GM23338 (cell line): ENCODE measurements around the gene TM7SF3. TPM values are rescaled to one million over a fixed set of nuclear protein-coding genes. Genes with fewer than 3 reads are reported as not detected.

Experiments
- ATAC-seq: fragments of 200-7000 bp; cut with Tn5 transposase; 3 replicates; pipeline ENCODE4 v1.9.1; 2020
- DNase-seq: peaks from one replicate; pipeline ENCODE4 v3.0.0-alpha.2; 2015; ENCODE audit warnings: low spot score
- H2AFZ ChIP-seq: fragments of 200-600 bp; sonication (generic); 2 replicates; pipeline ENCODE4 v1.8.0; 2016; ENCODE audit warnings: antibody characterized with exemption, mild to moderate bottlenecking, moderate library complexity
- H3F3A ChIP-seq: fragments of 200-600 bp; sonication (generic); replicated peaks from 2 replicates; pipeline ENCODE4 v1.8.0; 2017; ENCODE audit warnings: antibody characterized with exemption, mixed run types, low read depth
- H3K27ac ChIP-seq: fragments of 200-600 bp; sonication (generic); 2 replicates; pipeline ENCODE4 v1.6.1; 2016; ENCODE audit warnings: low read depth
- H3K27me3 ChIP-seq: fragments of 200-600 bp; sonication (generic); 2 replicates; pipeline ENCODE4 v1.8.0; 2016; ENCODE audit warnings: mild to moderate bottlenecking, mixed run types, moderate library complexity; ENCODE audit not compliant: insufficient read depth
- H3K36me3 ChIP-seq: fragments of 200-600 bp; sonication (generic); 2 replicates; pipeline ENCODE4 v1.8.0; 2016; ENCODE audit warnings: mild to moderate bottlenecking; ENCODE audit not compliant: insufficient read depth
- H3K4me1 ChIP-seq: fragments of 200-600 bp; sonication (generic); 2 replicates; pipeline ENCODE4 v1.8.0; 2016; ENCODE audit warnings: mild to moderate bottlenecking, moderate library complexity; ENCODE audit not compliant: insufficient read depth
- H3K4me2 ChIP-seq: fragments of 200-600 bp; sonication (generic); 2 replicates; pipeline ENCODE4 v1.7.1; 2017; ENCODE audit warnings: mixed run types
- H3K4me3 ChIP-seq: fragments of 200-600 bp; sonication (generic); 2 replicates; pipeline ENCODE4 v1.6.1; 2016; ENCODE audit warnings: mixed run types
- H3K79me2 ChIP-seq: fragments of 200-600 bp; sonication (generic); replicated peaks from 2 replicates; pipeline ENCODE4 v1.8.0; 2017; ENCODE audit warnings: mild to moderate bottlenecking; ENCODE audit not compliant: insufficient read depth
- H3K9me2 ChIP-seq: fragments of 200-600 bp; sonication (generic); 2 replicates; pipeline ENCODE4 v1.8.0; 2017; ENCODE audit not compliant: insufficient read depth
- H4K20me1 ChIP-seq: fragments of 200-600 bp; sonication (generic); replicated peaks from 2 replicates; pipeline ENCODE4 v1.8.0; 2017; ENCODE audit warnings: mild to moderate bottlenecking; ENCODE audit not compliant: insufficient read depth
- H3K27ac Mint-ChIP-seq: 2 replicates; pipeline ENCODE4 v1.8.0; 2020; ENCODE audit warnings: inconsistent platforms, mild to moderate bottlenecking, moderate library complexity, mixed read lengths
- H3K27me3 Mint-ChIP-seq: 3 replicates; pipeline ENCODE4 v1.8.0; 2022; ENCODE audit warnings: low read depth, mild to moderate bottlenecking, moderate library complexity, mixed read lengths, inconsistent platforms; ENCODE audit not compliant: insufficient read depth, poor library complexity
- H3K36me3 Mint-ChIP-seq: 3 replicates; pipeline ENCODE4 v1.8.0; 2021; ENCODE audit warnings: low read depth, mild to moderate bottlenecking, inconsistent platforms, moderate library complexity, mixed read lengths
- H3K4me1 Mint-ChIP-seq: 3 replicates; pipeline ENCODE4 v1.8.0; 2020; ENCODE audit warnings: mild to moderate bottlenecking, inconsistent platforms, mixed read lengths
- H3K4me3 Mint-ChIP-seq: 3 replicates; pipeline ENCODE4 v1.8.0; 2021; ENCODE audit warnings: moderate library complexity, mild to moderate bottlenecking, inconsistent platforms, mixed read lengths
- H3K9me3 Mint-ChIP-seq: 3 replicates; pipeline ENCODE4 v1.8.0; 2020; ENCODE audit warnings: moderate library complexity, mild to moderate bottlenecking, inconsistent platforms, mixed read lengths
- CREB1 ChIP-seq: fragments of 250-450 bp; sonication (Bioruptor Pico); IDR thresholded peaks from 2 replicates; pipeline ENCODE4 v1.5.0; 2020; ENCODE audit warnings: low read depth, mild to moderate bottlenecking, moderate library complexity
- EZH2 ChIP-seq: fragments of 200-600 bp; sonication (generic); IDR thresholded peaks from one replicate; pipeline ENCODE4 v1.8.0; 2017; ENCODE audit warnings: antibody characterized with exemption, mild to moderate bottlenecking, low read depth; ENCODE audit not compliant: unreplicated experiment
- EZH2phosphoT487 ChIP-seq: fragments of 200-600 bp; sonication (generic); IDR thresholded peaks from one replicate; pipeline ENCODE4 v1.8.1; 2018; ENCODE audit warnings: antibody characterized with exemption; ENCODE audit not compliant: unreplicated experiment
- JUNB ChIP-seq: IDR thresholded peaks from one replicate; pipeline ENCODE4 v1.6.1; 2016; ENCODE audit warnings: antibody characterized with exemption; ENCODE audit not compliant: unreplicated experiment
- NANOG ChIP-seq: IDR thresholded peaks from 2 replicates; pipeline ENCODE4 v1.6.1; 2016; ENCODE audit warnings: antibody characterized with exemption, borderline replicate concordance
- POLR2AphosphoS5 ChIP-seq: IDR thresholded peaks from 2 replicates; pipeline ENCODE4 v1.6.1; 2016; ENCODE audit warnings: antibody characterized with exemption, low read depth
- STAT1 ChIP-seq: IDR thresholded peaks from one replicate; pipeline ENCODE4 v1.6.1; 2016; ENCODE audit warnings: antibody characterized with exemption; ENCODE audit not compliant: unreplicated experiment
- polyA plus RNA-seq: library from polyadenylated mRNA; unstranded; fragments of >200 nt; fragmentation: Nextera tagmentation; extraction: Ambion mirVana; gene quantifications from 2 replicates; pipeline ENCODE4 v1.2.1, GENCODE V29; 2016
- total RNA-seq: library from RNA; depleted of rRNA; stranded (reverse); fragments of >200 nt; shearing (Covaris generic); gene quantifications from 2 replicates; pipeline ENCODE4 v1.2.3, GENCODE V29; 2014
- TF ChIP-seq, protein P1 (sequence below), 2 experiments: fragments of 200-600 bp in 1 of 2; sonication (generic) in 1 of 2; conservative IDR thresholded peaks; 2 replicates each; pipeline versions ENCODE4 v1.5.1 to v1.6.1; 2016 to 2017; ENCODE audit warnings: antibody characterized with exemption in 2 of 2, low read depth in 2 of 2, mild to moderate bottlenecking in 2 of 2, moderate library complexity in 1 of 2
- TF ChIP-seq, protein P2 (sequence below): IDR thresholded peaks from 2 replicates; pipeline ENCODE4 v1.6.1; 2016; ENCODE audit warnings: antibody characterized with exemption
- TF ChIP-seq, protein P3 (sequence below): IDR thresholded peaks from one replicate; pipeline ENCODE4 v1.6.1; 2018; ENCODE audit warnings: antibody characterized with exemption; ENCODE audit not compliant: unreplicated experiment

TM7SF3 gene
- total and polyA plus RNA-seq, 2 experiments from 2014 or later: 30.3 to 121 TPM

DNA sequence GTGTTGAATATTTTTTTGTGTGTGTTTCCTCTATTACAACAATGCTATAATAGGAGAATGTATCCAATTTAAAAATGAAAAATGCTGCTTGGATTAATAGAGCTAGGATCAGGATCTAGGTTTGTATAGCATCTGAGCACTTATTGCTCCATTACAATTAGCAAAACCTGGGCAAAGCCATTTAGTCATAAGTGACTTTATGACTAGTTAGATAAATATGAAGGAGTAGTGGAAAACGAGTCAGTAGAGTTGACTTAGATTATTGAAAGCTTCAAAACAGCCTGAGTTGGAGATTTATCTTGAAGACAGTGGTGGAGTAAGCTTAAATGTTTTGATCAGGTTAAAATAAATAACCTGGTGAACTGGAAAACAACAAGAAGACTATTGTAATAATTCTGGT lies 10.9 kb upstream of the TM7SF3 start:
- H3K27ac ChIP-seq: no peak overlapping the region
- H3K27me3 ChIP-seq: no peaks in the 10 kb centered on the region
- peaks cover 13% of the 10 kb centered on the region for H3K4me1 ChIP-seq
- H3K79me2 ChIP-seq: peaks cover 43% of the 10 kb centered on the region
- peaks cover 10% of the 10 kb centered on the region for H3K27me3 Mint-ChIP-seq
- no peak for ATAC-seq
- peaks cover 15% of the 10 kb centered on the region; the same call in 2 of the 3 replicates for H3K4me1 Mint-ChIP-seq
- DNase-seq: no peak
- no peaks in the 10 kb centered on the region for H3K9me3 Mint-ChIP-seq
- H3K36me3 Mint-ChIP-seq: peaks cover 32% of the 10 kb centered on the region
- H3K27ac Mint-ChIP-seq: no peak overlapping the region
- H3K36me3 ChIP-seq: peaks cover 30% of the 10 kb centered on the region
- TF ChIP-seq, protein P1, sequence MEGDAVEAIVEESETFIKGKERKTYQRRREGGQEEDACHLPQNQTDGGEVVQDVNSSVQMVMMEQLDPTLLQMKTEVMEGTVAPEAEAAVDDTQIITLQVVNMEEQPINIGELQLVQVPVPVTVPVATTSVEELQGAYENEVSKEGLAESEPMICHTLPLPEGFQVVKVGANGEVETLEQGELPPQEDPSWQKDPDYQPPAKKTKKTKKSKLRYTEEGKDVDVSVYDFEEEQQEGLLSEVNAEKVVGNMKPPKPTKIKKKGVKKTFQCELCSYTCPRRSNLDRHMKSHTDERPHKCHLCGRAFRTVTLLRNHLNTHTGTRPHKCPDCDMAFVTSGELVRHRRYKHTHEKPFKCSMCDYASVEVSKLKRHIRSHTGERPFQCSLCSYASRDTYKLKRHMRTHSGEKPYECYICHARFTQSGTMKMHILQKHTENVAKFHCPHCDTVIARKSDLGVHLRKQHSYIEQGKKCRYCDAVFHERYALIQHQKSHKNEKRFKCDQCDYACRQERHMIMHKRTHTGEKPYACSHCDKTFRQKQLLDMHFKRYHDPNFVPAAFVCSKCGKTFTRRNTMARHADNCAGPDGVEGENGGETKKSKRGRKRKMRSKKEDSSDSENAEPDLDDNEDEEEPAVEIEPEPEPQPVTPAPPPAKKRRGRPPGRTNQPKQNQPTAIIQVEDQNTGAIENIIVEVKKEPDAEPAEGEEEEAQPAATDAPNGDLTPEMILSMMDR (conservative IDR thresholded peaks at IDR 0.05; ENCODE audit: low read depth in 2 of 2): no peak
- TF ChIP-seq CREB1 (CRISPR knock-in tag) (no peak), STAT1 (no peak), EZH2 (no peak), POLR2AphosphoS5 (no peak), NANOG (no peak), JUNB (no peak), EZH2phosphoT487 (no peak)
- TF ChIP-seq, protein P2, sequence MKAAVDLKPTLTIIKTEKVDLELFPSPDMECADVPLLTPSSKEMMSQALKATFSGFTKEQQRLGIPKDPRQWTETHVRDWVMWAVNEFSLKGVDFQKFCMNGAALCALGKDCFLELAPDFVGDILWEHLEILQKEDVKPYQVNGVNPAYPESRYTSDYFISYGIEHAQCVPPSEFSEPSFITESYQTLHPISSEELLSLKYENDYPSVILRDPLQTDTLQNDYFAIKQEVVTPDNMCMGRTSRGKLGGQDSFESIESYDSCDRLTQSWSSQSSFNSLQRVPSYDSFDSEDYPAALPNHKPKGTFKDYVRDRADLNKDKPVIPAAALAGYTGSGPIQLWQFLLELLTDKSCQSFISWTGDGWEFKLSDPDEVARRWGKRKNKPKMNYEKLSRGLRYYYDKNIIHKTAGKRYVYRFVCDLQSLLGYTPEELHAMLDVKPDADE: no peak
- TF ChIP-seq, protein P3, sequence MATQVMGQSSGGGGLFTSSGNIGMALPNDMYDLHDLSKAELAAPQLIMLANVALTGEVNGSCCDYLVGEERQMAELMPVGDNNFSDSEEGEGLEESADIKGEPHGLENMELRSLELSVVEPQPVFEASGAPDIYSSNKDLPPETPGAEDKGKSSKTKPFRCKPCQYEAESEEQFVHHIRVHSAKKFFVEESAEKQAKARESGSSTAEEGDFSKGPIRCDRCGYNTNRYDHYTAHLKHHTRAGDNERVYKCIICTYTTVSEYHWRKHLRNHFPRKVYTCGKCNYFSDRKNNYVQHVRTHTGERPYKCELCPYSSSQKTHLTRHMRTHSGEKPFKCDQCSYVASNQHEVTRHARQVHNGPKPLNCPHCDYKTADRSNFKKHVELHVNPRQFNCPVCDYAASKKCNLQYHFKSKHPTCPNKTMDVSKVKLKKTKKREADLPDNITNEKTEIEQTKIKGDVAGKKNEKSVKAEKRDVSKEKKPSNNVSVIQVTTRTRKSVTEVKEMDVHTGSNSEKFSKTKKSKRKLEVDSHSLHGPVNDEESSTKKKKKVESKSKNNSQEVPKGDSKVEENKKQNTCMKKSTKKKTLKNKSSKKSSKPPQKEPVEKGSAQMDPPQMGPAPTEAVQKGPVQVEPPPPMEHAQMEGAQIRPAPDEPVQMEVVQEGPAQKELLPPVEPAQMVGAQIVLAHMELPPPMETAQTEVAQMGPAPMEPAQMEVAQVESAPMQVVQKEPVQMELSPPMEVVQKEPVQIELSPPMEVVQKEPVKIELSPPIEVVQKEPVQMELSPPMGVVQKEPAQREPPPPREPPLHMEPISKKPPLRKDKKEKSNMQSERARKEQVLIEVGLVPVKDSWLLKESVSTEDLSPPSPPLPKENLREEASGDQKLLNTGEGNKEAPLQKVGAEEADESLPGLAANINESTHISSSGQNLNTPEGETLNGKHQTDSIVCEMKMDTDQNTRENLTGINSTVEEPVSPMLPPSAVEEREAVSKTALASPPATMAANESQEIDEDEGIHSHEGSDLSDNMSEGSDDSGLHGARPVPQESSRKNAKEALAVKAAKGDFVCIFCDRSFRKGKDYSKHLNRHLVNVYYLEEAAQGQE: no peak
- H2AFZ ChIP-seq: no peak overlapping the region
- no peak overlapping the region for H3K4me2 ChIP-seq
- H3K4me3 Mint-ChIP-seq: no peak overlapping the region
- no peak overlapping the region for H3K4me3 ChIP-seq
- H4K20me1 ChIP-seq: peaks cover 12% of the 10 kb centered on the region
- H3K9me2 ChIP-seq: no peaks in the 10 kb centered on the region
- H3F3A ChIP-seq: no peaks in the 10 kb centered on the region
